GM21529 (cell line): ENCODE measurements around the gene FKRP.
"Not testable (repeated sequence)": the region's sequence is repeated elsewhere in the genome, so short reads cannot be mapped to it uniquely, and the experiment has no call there.

ENCODE experiments used
- ATAC-seq: cut with Tn5 transposase; IDR thresholded peaks from one replicate; pipeline ENCODE4 v1.9.1; 2021; ENCODE audit not compliant: unreplicated experiment

Gene FKRP, protein sequence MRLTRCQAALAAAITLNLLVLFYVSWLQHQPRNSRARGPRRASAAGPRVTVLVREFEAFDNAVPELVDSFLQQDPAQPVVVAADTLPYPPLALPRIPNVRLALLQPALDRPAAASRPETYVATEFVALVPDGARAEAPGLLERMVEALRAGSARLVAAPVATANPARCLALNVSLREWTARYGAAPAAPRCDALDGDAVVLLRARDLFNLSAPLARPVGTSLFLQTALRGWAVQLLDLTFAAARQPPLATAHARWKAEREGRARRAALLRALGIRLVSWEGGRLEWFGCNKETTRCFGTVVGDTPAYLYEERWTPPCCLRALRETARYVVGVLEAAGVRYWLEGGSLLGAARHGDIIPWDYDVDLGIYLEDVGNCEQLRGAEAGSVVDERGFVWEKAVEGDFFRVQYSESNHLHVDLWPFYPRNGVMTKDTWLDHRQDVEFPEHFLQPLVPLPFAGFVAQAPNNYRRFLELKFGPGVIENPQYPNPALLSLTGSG

DNA sequence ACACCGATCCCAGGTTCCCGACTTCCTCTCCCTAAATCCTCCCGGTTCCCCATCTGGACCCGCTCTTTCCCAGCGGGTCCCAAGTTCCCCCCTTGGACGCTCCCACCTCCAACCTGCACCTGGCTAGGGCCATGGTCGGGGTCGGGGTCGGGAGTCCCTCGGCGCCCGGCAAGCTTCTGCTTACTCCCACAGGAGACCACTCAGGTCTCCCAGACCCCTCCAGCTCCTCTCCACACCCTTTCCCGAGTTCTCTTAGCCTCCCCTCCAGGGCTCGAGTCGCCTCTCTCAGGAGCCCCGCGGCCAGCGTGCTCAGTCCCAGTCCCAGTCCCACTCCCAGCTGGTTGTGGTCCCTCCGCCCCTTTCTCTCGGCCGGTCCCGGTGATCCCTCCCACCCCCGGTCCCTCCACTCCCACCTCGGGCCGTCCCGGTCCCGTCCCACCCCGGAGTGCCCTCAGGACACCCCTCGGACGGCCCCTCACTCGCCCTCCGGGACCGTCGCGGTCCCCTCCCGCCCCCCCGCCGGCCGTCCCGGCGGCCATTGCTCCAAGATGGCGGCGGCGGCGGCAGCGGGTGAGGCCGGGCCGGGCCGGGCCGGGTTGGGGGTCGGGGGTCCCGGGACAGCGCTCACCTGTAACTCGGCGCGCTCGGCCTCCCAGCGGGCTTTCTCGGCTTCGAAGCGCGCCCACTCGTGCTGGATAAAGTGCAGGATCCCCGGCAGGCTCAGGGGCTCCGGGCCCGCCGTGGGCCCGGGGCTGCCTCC lies at the start of gene FKRP:
Gene FKRP, plus strand, starts transcription at position 537 of the 760 bp plus-strand sequence. CDS start 9,394 bp downstream, outside the sequence.
- ATAC-seq: peak; percentile 38

DNA sequence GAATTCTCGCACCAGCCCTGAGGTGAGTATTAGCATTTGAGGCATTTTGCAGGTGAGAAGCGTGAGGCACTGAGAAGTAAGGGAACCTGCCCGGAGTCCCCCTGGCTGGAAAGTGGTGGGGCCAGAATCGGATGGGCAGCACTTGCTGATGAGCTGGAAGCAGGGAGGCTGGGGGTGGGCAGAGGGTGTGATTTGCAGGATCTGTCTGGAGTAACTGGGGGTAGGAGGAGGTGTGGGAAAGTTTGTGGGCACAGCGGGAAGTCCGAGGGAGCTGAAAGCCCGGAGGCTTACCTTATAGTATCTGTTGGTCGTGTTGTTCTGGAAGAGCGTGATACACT lies 49.0 kb upstream of the FKRP start:
- no peak for ATAC-seq

DNA sequence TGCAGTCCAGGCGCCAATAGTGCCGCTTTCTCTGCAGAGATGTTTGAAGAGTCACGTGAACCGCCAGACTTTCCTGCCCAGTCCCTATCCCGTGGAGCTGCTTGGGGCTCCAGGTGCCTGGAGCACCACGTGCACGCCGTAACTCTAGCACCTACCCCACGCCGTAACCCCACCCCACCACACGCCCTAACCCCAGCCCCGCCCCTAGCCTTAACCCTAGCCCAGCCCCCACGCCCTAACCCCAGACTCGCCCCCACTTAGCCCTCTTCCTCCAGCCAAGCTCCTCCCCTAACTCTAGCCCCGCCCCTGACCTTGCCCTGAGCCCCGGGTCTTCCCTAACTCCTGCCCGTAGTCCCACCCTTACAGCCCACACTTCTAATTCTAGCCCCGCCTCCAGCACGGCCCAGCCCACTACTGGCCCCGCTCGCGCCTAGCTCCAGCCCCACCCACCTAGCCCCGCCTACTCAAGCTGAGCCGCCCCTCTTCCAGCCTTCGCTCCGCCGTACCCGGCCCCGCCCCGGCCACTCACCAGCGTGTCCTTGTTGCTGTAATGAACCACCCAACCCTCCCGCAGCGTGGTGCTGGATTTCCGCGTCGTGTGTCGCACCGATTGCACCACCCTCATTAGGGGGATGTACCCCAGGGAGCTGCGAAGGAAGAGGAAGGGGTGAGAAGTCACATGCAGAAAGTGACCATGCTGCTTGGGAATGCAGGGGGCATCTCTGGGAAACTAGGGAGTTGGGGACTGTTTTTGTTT lies 48.5 kb upstream of the FKRP start:
- no peak for ATAC-seq

DNA sequence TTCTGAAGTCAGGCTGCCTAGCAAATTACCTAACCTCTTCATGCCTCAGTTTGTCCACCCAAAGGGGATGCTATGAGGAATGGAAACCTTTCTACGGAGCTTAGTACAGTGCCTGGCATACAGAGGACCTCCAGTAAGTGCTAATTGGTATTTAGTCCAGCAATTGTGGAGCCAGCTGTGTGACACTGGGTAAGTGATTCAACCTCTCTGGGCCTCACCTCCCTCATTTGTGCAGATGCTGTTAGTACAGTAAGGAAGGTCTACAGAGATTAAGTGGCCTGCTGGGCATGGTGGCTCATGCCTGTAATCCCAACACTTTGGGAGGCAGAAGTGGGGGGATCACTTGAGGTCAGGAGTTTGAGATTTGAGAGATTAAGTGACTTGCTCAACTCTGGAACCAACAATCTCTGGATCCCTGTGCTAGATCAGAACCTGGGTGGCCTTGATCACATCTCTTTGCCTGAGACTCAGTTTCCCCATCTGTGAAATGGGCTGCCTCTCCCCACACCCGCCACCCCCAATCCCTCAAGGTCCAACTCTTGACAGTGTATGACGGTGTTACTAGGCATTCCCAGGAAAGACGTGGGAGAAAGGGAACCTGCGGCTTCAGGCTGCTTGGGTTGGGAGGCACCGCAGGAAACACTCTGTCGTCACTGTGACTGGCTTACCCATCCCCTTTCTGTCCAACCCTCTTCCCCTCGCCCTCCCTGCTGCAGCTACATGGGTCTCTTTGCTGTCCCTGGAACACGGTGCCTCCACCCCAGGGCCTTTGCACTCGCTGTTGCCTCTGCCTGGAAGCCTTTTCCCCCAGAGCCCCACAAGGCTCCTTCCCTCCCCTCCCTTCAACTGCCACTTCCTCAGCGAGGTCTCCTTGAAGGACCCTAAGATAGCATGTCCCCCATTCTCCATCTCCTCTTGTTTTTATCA lies 47.2 kb upstream of the FKRP start:
- ATAC-seq: no peak

DNA sequence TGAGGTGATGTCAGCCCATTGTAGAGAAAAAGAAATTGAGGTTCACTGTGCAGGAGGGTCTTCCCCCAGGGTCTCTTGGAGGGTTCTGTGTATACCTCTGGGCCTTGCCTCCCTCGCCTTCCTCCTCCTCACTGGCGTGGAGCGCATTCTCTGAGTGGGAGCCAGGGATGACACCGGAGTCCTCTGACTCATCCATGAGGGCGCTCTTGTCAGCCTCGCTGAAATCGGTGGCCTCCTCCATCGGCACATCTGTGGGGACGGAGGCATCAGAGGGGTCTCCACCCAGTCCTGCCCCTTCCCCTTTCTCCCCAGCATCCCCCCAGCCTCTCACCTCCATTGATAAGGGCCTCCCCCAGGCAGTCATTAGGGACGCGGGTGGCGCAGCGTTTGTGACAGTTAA lies 45.2 kb upstream of the FKRP start:
- ATAC-seq: no peak

DNA sequence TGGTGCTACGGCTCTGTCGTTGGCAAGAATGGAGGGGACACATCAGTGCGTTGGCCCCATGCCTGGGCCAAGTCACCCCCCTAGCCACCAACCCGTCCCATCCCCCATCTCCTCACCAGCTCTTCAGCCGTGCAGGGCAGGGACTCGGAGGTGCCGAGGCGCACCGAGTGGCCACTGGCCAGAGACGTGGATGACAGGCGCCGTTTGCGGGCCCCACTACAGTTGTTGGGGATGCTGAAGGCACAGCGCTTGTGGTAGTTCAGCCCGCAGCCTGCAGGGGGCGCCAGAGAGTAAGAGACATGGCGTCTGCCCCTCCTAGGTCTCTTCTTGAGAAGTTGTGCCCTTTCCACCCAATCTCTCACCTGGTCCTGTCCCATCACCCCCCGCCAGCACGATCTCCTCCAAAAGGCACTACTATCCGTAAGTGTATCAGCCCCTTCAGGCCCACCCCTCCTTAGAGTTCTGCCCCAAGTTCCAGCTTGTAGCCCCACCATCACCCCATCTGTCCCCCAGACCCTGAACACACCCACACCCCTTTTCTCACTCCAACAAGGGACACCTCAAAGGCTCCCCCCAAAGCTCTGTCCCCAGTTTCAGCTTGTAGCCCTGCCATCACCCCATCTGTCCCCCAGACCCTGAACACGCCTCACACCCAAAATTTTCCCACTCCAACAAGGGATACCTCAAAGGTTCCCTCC lies 41.3 kb upstream of the FKRP start:
- no peak for ATAC-seq

DNA sequence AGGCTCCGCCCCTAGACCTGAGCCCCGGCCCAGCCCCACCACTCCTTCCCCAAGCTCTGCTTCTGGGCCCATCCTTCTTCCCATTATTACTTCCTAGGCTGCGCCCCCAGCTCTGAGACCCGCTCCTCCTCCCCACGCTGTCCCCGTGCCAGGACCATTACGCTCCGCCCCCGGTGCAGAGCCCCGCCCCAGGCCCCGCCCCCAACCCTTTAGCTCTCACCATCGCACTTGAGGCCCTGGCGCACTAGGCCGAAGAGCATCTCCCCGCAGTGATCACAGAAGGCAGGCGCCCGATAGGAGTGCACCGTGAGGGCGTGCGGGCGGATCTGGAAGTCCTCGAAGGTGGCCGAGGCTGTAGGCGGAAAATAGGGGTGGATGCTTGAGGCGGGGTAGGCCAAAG lies 35.2 kb upstream of the FKRP start:
- no peak for ATAC-seq

DNA sequence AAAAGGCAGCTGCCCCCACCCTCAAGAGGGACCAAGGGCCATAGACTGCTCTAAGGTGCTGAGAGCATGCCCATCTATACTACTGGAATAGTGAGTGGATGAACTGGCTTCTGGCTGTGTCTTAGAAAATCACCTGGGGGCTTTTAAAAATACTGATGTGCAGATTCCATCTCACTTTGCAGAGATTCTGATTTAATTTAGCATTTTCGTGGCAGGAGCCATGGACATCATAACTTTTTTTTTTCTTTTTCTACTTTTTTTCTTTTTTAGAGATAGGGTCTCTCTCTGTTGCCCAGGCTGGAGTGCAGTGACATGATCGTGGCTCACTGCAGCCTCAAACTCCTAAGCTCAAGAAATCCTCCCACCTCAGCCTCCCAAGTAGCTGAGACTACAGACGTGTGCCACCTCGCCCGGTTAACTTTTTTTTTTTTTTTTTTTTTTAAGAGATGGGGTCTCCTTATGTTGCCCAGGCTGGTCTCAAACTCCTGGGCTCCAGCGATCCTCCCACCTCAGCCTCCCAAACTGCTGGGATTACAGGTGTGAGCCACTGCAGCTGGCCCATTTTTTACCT lies 33.0 kb upstream of the FKRP start:
- not testable (repeated sequence) for ATAC-seq

DNA sequence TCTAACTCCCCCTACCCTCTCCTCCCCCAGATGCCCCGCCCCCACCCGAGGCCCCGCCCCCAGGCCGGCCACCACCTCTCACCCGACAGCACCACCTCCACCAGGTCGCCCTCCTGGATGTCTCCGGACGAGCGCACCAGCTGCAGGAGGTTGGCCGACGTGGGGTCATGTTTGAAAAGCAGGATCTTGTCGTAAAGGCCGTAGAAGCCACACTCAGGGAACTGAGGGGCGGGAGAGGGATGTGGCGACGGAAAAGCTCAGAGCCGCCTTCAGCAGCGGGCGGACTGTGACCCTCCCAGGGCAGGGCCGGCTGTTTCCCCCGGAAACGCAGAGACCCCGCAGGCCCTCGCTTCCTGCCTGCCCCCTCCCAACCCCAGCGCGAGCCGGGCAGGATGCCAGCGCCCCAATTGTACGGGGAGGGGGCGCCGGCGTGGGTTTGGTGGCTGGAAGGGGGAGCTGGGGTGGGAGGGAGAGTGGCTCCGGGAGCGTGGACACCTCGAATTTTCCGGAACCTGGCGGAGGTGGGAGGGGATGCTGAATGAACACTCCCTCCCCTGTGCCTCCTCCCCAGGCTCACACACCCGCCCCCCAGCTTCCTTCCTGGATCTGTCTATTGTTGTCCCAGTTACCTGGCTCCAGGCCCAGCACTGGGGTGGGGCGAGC lies 31.9 kb upstream of the FKRP start:
- no peak for ATAC-seq

DNA sequence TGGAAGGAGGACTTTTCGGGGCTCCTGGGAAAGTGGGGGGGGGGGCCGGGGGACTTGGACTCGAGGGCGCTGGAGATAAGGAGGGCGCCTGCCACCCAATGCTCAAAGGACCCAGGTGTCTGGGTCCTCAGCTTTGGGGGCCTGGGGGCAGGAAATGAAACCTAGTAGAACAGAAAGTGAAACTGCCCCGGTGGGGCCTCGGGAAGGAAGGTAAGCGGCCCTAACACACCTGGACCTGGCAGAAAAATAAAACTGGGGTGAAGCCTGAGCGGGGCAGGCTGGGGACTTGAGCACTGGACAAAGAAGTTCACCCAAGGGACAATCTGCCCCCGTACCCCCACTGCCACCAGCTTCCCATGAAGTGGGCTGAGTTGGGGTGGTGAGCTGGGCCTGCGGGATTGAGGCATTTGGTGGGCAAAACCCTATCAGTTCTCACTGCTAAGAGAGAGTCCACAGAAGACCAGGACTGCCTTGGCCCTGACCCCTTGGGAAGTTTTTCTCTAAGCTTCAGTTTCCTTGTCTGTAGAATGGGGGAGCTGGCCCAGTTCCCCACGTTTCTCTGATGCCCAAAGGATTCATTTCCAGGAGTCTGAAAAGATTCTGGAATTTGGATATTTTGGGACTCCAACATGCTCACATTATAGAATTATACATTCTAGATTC lies 31.3 kb upstream of the FKRP start:
- no peak for ATAC-seq

DNA sequence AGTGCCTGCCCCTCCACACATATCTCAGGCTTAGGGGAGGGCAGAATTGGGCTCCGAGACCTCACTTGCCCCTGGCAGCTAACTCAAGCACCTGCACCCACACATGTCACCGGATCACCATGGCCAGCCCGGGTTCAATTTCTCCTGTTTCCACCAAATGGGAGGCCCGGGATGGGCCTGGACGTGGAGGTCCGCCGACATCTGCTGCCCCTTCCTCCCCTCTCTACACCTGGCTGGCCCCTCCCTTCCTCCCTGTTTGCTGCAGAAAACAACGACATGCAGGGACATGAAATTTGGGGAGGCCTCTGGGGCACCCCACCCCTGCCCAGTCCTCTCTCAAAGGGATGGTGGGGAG lies 30.3 kb upstream of the FKRP start:
- no peak for ATAC-seq

DNA sequence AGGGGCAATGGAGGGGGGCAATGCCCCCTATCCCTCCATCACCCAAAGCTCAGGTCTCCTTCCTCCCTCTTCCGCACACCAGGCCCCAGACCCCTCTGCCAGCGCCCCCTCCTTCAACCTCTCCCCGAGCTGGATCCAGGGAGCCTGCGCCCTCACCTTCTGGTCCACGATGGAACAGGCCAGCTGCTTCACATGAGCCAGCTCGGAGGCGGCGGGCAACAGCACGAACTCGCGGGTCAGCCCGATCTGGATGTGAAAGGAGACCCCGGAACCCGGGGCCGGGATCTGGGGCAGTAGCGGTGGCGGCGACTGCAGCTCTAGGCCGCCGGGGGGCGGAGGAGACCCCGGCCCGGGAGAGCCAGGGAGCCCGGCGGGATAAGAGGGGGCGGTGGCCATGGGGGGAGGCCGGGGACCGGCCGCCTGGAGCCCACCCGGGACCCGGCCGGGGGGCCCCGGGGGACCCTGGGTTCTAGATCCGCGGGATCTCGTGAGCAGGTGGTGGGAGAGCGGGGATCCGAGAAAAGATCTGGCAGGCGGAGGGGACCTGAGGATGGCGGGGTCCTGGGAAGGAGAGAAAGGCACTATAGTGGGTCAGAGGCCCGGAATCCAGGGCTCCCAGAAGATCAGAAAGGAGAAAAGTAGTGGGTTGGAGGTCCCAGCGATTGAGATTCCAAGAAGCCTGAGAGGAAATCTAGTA lies 29.7 kb upstream of the FKRP start:
- ATAC-seq: no peak

DNA sequence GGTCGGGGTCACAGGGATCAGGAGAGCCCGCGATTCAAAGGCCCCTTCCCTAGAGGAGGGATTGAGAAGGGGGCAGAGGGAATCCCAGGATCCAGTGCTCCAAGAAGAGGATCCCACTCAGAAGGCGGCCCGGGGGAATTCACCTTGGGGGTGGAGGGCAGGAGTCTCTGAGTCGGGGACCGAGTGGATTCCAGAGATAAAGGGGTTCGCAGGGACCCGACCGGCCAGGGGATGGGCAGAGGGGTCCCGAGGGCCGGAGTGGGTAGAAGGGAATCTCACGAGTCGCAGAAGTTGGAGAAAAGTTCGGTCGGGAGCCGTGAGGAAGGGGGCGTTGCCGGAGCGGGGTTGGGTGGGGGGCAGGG lies 29.2 kb upstream of the FKRP start:
- ATAC-seq: no peak

DNA sequence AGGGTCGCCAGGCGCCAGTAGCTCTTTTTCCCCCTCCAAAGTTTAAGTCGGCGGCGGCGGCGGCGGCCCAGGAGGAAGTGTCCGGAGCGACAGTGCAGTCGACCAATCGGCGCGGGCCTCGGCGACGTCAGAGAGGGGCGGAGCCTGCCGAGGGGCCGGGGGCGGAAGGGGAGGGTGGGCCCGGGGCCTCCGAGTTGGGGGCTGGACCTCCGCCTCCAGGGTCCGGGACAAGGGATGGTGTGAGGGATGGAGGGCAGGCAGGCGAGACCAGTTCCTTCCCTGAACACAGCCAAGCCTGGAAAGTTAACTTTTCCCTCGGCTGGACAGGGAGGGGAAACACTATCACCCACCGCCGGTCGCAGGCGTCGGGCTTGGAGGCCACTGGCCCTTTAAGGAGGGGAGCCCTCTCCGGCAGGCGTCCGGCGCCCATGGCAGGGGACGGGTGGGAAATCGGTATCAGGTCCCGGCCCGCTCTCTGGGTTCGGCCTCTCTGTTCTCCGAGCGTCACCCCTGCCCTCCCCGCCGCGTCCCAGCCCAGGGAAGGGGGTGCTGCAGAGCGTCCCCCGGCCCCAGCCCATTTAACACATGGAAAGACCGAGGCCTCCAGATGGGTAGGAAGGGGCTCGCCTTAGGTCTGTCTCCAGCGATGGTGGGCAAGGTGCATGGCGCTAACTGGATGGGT lies 28.7 kb upstream of the FKRP start, which contains the start of gene PRKD2:
Gene PRKD2, minus strand, starts transcription at position 81 of the 682 bp plus-strand sequence. CDS start 744 bp downstream, outside the sequence.
- peak; percentile 27 for ATAC-seq

DNA sequence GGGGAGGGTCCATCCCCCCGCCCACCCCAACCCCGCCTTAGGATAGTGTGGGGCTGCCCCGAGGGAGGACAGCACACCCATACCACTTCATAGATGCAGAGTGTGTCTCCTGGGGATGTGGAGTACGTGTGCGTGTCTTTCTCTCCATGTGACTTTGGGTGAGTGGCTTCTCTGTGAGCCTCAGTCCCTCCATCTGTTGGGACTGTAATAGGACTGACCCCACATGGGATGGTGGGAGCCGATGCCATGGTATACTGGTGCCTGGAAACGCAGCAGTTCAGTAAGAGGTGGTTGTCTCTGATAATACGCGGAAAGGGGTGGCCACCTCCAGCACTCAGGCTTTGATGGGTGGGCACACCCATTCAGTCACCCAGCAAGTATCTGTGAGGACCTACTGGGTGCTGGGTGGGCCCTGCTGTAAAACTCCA lies 28.1 kb upstream of the FKRP start:
- ATAC-seq: no peak

DNA sequence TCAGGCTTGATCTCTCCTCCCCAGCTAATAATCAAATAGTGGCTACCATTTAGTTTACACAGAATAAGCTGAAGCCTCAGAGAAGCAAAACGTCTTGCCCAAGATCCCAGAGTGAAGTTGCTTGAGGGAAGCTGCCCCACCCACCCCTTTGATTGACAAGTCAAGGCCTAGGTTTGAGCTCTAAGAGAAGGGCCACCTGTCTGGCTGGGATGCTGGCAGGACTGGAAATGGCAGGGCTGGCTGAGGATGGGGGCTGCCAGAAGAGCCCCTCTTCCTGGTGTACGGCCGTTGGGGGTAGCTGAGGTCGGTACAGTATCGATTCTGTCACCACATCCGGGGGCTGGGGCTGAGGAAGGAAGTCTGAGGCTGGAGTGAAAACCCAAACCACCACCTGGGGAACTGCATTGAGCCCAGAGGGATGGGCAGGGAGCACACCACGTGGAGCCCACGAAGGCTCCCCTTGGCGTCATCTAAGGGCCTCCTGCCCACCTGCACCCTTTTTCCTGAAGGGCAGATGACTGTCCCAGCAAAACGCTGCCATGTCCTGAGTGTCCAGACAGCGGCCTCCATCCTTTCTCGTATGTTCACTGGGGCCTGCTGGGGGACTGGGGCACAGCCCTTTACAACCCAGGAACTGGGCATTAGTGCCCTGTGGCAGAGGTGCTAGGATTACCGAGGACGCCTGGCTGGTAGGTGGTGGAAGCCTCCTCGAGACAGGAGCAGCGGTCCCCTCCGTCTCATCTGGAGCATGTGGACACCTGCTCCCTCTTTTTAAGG lies 27.5 kb upstream of the FKRP start:
- no peak for ATAC-seq
